ENCODE data around the gene NPAS3.

The NPAS3 gene

DNA sequence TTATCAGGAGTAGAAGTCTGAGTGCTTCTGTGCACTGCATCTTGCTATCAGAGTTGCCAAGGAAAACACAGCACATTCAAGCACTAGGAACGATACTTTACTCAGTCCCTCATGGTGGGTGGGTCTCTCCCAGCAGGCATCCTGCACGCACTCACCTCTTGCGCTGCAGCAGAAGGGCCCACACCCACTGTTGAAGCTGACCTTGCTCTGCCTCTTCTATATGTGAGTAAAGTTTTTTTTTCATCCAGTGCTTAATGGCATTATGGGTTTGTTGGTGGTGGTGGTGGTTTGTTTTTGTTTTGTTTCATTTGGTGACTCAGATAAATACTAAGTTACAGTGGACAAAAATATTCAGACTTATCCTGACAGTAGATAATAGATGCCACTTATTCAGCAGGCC lies 663.7 kb downstream of the NPAS3 start:
- no peak for DNase-seq (ENCODE audit: low read depth)
- no peak overlapping the region for H3K4me3 ChIP-seq (ENCODE audit: low read length)
- TF ChIP-seq, protein P1, sequence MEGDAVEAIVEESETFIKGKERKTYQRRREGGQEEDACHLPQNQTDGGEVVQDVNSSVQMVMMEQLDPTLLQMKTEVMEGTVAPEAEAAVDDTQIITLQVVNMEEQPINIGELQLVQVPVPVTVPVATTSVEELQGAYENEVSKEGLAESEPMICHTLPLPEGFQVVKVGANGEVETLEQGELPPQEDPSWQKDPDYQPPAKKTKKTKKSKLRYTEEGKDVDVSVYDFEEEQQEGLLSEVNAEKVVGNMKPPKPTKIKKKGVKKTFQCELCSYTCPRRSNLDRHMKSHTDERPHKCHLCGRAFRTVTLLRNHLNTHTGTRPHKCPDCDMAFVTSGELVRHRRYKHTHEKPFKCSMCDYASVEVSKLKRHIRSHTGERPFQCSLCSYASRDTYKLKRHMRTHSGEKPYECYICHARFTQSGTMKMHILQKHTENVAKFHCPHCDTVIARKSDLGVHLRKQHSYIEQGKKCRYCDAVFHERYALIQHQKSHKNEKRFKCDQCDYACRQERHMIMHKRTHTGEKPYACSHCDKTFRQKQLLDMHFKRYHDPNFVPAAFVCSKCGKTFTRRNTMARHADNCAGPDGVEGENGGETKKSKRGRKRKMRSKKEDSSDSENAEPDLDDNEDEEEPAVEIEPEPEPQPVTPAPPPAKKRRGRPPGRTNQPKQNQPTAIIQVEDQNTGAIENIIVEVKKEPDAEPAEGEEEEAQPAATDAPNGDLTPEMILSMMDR (IDR thresholded peaks at IDR 0.05; ENCODE audit: insufficient read depth, low read depth, low read length, missing control alignments), result no peak

DNA sequence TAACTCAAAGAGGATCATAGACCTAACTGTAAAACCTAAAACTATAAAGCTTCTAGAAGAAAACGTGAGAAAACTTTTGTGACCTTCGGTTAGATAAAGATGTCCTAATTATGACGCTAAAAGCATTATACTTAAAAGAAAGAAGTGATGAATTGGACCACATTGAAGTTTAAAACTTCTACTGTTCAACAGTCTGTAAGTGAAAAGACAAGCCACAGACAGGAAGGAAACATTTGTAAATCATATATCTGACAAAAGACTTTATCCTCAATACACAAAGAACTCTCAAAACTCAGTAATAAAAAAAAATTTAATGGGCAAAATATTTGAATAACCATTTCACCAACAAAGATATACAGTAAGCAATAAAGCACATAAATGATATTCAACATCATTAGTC lies 667.9 kb downstream of the NPAS3 start:
- H3K4me3 ChIP-seq (ENCODE audit: low read length), result no peak overlapping the region
- TF ChIP-seq, protein P1 (IDR thresholded peaks at IDR 0.05; ENCODE audit: insufficient read depth, low read depth, low read length, missing control alignments), result no peak
- DNase-seq (ENCODE audit: low read depth), result no peak

DNA sequence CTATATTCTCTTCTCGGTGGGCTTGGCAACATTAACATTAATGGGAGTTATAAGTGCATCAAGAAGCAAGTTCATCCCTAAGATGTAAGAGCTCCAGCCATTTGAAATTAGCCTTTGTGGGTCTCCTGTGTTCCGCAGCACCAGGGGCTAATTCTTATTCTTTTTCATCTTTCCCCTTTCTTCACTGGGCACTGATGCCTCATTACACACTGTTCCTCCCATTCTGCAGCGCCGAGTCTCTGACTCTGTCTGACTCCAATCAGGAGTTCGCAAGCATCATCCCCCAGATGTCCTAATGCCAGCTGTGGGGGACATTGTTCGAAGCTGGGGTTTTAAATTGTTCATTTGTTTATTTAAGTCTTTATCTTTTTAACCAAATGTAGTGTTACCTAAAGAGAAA lies 670.9 kb downstream of the NPAS3 start:
- H3K4me3 ChIP-seq (ENCODE audit: low read length), result no peak overlapping the region
- TF ChIP-seq, protein P1 (IDR thresholded peaks at IDR 0.05; ENCODE audit: insufficient read depth, low read depth, low read length, missing control alignments), result no peak
- no peak for DNase-seq (ENCODE audit: low read depth)

DNA sequence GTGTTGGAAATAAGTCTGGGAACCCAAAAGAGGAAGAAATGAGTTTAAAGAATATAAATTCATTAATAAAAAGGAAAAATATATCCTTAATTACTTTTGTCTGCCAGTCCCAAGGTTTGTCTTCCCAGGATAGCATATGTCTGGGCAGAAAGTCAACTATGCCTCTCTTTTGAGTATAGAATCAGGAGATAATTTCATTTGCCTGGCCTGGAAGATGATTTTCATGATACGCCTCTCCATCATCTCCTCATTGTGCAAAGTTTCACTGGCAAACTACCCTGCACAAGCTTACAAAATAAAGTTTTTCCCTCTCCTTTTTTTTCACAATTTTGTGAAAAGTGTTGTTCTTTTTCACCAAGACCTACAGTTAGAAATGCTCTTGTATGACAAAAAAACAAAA lies 671.4 kb downstream of the NPAS3 start:
- DNase-seq (ENCODE audit: low read depth), result no peak
- TF ChIP-seq, protein P1 (IDR thresholded peaks at IDR 0.05; ENCODE audit: insufficient read depth, low read depth, low read length, missing control alignments), result no peak

DNA sequence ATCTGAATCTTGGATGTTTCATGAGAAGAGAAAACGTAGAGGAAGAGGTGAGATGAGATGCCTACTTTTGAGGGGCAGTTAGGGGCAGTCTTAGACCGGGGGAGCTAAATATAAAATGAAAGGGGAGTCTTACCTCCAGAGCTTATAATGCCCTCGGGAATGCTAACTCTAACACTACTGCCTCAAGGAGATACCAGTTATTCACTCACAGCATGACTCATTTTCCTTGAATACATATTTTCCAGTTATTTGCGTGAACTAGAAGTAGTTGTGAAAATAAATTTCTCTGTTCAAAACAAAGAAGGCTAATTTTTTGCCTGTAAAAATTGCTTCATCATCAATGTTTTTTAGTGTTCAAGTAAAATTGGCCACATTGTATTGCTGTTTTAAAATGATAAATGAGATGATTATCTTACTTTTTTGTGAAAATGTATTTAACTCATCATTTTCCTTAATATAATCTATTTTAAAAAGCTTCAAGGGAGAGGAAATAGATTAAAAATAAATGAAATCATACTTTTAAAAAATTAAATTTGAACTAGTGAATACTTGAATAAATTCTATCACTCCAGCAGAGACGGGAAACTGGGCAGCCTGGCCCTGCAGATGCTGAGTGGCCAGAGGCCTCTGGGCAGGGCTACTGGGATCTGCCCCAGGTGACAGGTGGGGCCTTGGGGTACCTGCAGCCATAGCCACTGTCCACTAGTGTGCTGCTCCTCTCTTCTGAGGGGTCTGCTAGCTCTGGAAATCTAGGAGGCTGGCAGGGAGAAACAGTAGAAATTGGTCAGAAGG lies 672.9 kb downstream of the NPAS3 start:
- TF ChIP-seq, protein P1 (IDR thresholded peaks at IDR 0.05; ENCODE audit: insufficient read depth, low read depth, low read length, missing control alignments), result no peak
- no peak overlapping the region for H3K4me3 ChIP-seq (ENCODE audit: low read length)
- DNase-seq (ENCODE audit: low read depth), result peak; percentile 66

More for the DNA sequence above, 671.4 kb downstream of the NPAS3 start:
- no peak overlapping the region for H3K4me3 ChIP-seq (ENCODE audit: low read length)

DNA sequence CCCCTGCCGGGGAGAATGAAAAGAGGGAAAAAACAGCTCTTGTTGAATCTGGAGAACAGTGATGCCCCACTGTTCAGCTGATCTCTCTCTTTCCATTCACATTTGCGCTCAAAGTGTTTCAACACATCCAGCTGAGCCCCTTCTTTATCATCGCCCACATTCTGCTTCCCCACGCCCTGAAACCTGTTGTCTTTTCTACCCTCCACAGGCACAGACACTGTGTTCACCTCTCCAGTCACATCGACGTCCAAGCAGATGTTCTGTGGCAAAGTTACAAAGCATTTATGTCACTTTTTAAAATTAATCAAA lies 673.5 kb downstream of the NPAS3 start:
- no peak overlapping the region for H3K4me3 ChIP-seq (ENCODE audit: low read length)
- TF ChIP-seq, protein P1 (IDR thresholded peaks at IDR 0.05; ENCODE audit: insufficient read depth, low read depth, low read length, missing control alignments), result no peak

DNA sequence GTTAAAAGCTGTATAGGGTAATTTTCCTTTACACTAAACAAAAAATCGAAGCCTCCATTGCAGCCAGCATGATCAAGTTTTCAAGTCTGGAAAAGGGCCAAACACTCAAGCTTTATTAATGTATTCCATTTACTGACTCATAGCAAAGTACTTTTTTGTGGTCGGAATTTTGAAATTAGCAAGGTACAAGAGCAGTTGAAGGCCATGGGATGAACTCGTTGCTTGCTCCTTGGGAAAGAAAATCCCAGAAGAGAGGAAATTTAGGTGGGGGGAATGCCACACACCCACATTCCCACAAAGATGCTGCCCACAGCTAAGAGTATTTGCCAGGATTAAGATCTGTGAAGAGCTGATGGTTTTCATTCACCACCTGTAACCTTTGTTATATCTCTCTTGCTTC lies 678.5 kb downstream of the NPAS3 start:
- TF ChIP-seq, protein P1 (IDR thresholded peaks at IDR 0.05; ENCODE audit: insufficient read depth, low read depth, low read length, missing control alignments), result no peak

More for the DNA sequence above, 673.5 kb downstream of the NPAS3 start:
- DNase-seq (ENCODE audit: low read depth), result no peak

More for the DNA sequence above, 678.5 kb downstream of the NPAS3 start:
- no peak overlapping the region for H3K4me3 ChIP-seq (ENCODE audit: low read length)
- DNase-seq (ENCODE audit: low read depth), result peak; percentile 84

Data from epithelial cell of esophagus (primary cell).